ENCODE results near the gene LAMB1. TPM values are rescaled to one million over a fixed set of nuclear protein-coding genes. Genes with fewer than 3 reads are reported as not detected.

The LAMB1 gene
- total RNA-seq, 1 donor from 2014 or later, result 226 TPM

DNA sequence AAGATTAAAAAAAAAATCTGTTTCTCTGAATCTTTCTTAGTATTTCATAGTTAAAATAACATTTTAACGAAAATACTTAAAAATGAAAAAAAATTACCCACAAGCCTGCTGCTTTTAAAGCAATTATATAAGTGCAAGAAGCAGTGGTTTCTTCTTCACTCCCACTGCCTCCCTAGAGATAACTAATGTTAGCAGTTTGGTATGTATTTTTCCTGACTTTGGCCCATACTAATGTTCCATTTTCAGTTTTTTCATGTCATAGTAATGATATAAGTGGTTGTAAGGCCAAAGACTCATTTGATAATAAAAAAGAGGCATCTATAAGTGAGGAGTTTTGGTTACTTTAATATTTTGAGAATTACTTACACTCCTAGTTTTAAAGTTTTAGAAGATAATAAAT lies 24.3 kb upstream of the LAMB1 start:
- peaks cover 5% of the 10 kb centered on the region for H3K4me1 Mint-ChIP-seq (ENCODE audit: unreplicated experiment)

DNA sequence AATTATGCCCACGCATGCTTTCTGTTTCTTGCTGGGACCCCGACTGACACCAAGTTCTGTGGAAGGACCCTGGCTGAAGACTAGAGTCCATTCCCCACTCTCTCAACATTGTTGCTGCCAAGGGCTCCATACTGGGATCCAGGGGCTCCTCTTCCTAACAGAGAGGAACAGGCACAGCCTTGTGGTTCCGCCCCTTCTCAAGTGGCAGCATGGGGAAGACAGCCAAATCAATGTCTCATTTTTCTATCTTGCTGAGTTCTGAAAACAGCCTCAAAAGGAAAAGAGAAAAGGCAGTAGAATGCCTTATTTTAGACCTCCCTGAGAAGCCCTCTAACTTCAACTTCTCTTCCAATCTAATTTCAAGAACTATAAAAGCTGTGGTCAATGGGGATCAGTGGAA lies 23.7 kb upstream of the LAMB1 start:
- DNase-seq (ENCODE audit: extremely low spot score, unreplicated experiment), result no peak
- H3K36me3 Mint-ChIP-seq, result no peaks in the 10 kb centered on the region
- no peak overlapping the region for H3K27ac Mint-ChIP-seq
- no peak overlapping the region for H3K4me3 Mint-ChIP-seq
- H3K9me3 Mint-ChIP-seq, result no peaks in the 10 kb centered on the region
- TF ChIP-seq, protein P1, sequence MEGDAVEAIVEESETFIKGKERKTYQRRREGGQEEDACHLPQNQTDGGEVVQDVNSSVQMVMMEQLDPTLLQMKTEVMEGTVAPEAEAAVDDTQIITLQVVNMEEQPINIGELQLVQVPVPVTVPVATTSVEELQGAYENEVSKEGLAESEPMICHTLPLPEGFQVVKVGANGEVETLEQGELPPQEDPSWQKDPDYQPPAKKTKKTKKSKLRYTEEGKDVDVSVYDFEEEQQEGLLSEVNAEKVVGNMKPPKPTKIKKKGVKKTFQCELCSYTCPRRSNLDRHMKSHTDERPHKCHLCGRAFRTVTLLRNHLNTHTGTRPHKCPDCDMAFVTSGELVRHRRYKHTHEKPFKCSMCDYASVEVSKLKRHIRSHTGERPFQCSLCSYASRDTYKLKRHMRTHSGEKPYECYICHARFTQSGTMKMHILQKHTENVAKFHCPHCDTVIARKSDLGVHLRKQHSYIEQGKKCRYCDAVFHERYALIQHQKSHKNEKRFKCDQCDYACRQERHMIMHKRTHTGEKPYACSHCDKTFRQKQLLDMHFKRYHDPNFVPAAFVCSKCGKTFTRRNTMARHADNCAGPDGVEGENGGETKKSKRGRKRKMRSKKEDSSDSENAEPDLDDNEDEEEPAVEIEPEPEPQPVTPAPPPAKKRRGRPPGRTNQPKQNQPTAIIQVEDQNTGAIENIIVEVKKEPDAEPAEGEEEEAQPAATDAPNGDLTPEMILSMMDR (conservative IDR thresholded peaks at IDR 0.05), result no peak
- peaks cover 6% of the 10 kb centered on the region for H3K27me3 Mint-ChIP-seq
- H3K4me1 Mint-ChIP-seq (ENCODE audit: unreplicated experiment), result peaks cover 5% of the 10 kb centered on the region

More for the DNA sequence above, 24.3 kb upstream of the LAMB1 start:
- Mint-ChIP-seq H3K4me3 (no peak overlapping the region), H3K27me3 (peaks cover 6% of the 10 kb centered on the region), H3K9me3 (no peaks in the 10 kb centered on the region), H3K27ac (no peak overlapping the region), H3K36me3 (no peaks in the 10 kb centered on the region)
- TF ChIP-seq, protein P1 (conservative IDR thresholded peaks at IDR 0.05), result no peak
- DNase-seq (ENCODE audit: extremely low spot score, unreplicated experiment), result no peak

DNA sequence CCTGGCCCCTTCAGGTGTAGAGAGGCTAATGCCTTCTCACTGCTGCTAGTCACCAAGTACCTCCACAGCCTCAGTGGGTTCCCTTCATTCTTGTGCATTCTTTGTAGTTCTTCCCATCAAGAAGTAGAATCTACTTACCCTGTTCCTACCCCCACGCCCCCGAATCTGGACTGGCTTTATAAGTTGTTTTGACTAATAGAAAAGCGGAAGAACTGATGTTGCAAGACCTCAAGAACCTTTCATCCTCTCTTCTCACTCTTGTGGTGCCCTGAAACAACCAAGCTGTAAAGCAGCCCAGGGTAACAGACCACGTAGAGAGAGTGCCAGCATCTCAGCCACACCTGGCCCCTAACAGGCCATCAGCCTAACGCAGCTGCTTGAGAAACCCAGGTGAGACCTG lies 23.2 kb upstream of the LAMB1 start:
- no peak overlapping the region for H3K4me3 Mint-ChIP-seq
- no peaks in the 10 kb centered on the region for H3K36me3 Mint-ChIP-seq
- H3K4me1 Mint-ChIP-seq (ENCODE audit: unreplicated experiment), result peaks cover 5% of the 10 kb centered on the region
- TF ChIP-seq, protein P1 (conservative IDR thresholded peaks at IDR 0.05), result no peak
- no peaks in the 10 kb centered on the region for H3K9me3 Mint-ChIP-seq
- H3K27ac Mint-ChIP-seq, result no peak overlapping the region
- H3K27me3 Mint-ChIP-seq, result peaks cover 6% of the 10 kb centered on the region
- no peak for DNase-seq (ENCODE audit: extremely low spot score, unreplicated experiment)

DNA sequence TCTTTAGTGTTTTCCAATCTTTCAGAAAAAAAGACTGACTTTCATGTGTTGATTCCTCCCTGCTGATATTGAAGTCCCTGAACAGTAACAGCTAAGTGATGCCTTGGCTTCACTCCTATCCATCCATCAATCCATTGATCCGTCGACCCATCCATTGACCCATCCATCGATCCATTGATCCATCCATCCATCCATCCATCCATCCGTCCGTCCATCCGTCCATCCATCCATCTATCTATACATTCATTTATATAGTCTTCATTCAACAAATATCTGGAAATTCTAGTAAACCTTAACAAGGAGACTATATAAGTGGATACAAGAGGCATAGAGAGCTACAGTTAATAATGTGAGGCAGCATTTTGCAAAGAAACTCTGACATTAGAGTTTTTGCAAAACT lies 21.6 kb upstream of the LAMB1 start:
- H3K4me3 Mint-ChIP-seq, result no peak overlapping the region
- DNase-seq (ENCODE audit: extremely low spot score, unreplicated experiment), result no peak
- H3K36me3 Mint-ChIP-seq, result no peaks in the 10 kb centered on the region
- peaks cover 6% of the 10 kb centered on the region for H3K27me3 Mint-ChIP-seq
- TF ChIP-seq, protein P1 (conservative IDR thresholded peaks at IDR 0.05), result no peak
- no peak overlapping the region for H3K27ac Mint-ChIP-seq
- no peaks in the 10 kb centered on the region for H3K9me3 Mint-ChIP-seq
- peaks cover 8% of the 10 kb centered on the region for H3K4me1 Mint-ChIP-seq (ENCODE audit: unreplicated experiment)

DNA sequence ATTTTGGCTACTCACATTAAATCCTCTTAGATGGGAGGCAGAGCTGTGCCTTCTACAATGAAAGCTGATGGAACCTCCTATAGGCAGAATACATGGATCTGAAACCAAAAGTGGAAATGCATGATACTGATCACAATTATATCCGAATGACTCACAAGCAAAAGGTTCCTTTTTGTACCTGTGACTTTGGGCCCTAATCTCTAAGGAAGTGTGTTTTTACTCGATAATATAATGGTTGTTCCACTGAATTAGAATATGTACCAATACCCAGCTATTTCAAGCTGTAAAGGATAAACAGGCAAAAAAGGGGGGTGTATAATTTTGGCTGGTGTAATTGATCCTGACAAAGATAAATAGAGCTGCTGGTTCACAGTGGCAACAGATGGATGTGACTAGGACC lies 17.6 kb upstream of the LAMB1 start:
- no peak for DNase-seq (ENCODE audit: extremely low spot score, unreplicated experiment)
- H3K27ac Mint-ChIP-seq, result no peak overlapping the region
- H3K9me3 Mint-ChIP-seq, result no peaks in the 10 kb centered on the region
- peaks cover 6% of the 10 kb centered on the region for H3K27me3 Mint-ChIP-seq
- no peaks in the 10 kb centered on the region for H3K36me3 Mint-ChIP-seq
- TF ChIP-seq, protein P1 (conservative IDR thresholded peaks at IDR 0.05), result no peak
- H3K4me1 Mint-ChIP-seq (ENCODE audit: unreplicated experiment), result peaks cover 24% of the 10 kb centered on the region
- H3K4me3 Mint-ChIP-seq, result no peak overlapping the region

DNA sequence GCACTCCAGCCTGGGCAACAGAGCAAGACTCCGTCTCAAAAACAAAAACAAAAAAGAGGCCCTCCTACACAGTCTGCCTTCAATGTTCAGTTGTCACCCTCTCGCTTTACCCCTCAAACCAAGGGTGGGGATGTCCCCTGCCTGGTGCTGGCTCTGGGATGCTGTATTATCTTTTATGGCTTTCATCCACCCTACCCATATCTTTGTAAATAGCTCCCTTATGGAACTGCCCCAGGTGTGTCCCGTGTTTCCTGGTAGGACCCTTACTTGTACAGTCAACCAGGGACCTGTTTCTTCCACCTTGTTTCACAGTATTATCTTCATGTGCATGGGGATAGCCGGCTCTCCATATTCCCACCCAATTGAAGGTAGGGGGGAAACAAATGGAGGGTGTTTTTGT lies 15.7 kb upstream of the LAMB1 start:
- Mint-ChIP-seq H3K27me3 (no peaks in the 10 kb centered on the region), H3K4me1 (ENCODE audit: unreplicated experiment) (peaks cover 28% of the 10 kb centered on the region), H3K27ac (no peak overlapping the region), H3K36me3 (no peaks in the 10 kb centered on the region), H3K4me3 (no peak overlapping the region), H3K9me3 (no peaks in the 10 kb centered on the region)
- no peak for DNase-seq (ENCODE audit: extremely low spot score, unreplicated experiment)
- TF ChIP-seq, protein P1 (conservative IDR thresholded peaks at IDR 0.05), result no peak

Data from type B pancreatic cell (in vitro differentiated cells).